HG03135 (cell line): ENCODE data around the gene WRAP53.

Experiments
- ATAC-seq: cut with Tn5 transposase; IDR thresholded peaks from one replicate; pipeline ENCODE4 v1.9.1; 2021; ENCODE audit warnings: mild to moderate bottlenecking, moderate library complexity; ENCODE audit not compliant: unreplicated experiment

WRAP53 gene

DNA sequence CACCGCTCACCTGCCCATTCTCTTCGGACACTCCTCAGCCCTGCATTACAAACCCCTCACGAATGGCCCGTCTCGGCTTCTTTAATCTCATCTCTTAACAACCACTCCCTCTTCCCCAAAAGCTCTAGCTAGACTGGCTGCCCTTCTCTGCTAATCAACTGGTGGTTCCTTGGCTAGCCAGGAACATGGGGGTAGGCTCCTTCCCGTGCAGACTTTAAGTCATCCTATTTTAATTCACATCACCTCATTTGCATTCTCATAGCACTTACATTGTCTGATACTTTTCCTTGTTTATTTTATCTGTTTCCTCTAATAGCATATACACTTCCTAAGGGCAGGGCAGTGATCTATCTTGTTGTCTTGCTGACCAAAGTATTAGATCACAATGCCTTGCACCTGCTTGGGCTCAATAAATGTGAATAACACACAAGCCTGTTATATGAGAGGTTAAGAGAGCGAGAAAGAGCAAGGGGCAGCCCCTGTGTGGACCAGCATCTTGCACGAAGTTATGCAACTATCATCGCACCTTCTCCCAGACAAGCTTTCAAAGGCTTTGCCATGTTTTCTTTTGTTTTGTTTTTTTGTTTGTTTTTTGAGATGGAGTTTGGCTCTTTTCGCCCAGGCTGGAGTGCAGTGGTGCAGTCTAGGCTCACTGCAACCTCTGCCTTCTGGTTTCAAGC, 10.7 kb upstream of the WRAP53 start:
- ATAC-seq = no peak

- no peak for ATAC-seq
Measured at GRCh38 chr17:7684851-7685532, 3.3 kb upstream of the WRAP53 start.

DNA sequence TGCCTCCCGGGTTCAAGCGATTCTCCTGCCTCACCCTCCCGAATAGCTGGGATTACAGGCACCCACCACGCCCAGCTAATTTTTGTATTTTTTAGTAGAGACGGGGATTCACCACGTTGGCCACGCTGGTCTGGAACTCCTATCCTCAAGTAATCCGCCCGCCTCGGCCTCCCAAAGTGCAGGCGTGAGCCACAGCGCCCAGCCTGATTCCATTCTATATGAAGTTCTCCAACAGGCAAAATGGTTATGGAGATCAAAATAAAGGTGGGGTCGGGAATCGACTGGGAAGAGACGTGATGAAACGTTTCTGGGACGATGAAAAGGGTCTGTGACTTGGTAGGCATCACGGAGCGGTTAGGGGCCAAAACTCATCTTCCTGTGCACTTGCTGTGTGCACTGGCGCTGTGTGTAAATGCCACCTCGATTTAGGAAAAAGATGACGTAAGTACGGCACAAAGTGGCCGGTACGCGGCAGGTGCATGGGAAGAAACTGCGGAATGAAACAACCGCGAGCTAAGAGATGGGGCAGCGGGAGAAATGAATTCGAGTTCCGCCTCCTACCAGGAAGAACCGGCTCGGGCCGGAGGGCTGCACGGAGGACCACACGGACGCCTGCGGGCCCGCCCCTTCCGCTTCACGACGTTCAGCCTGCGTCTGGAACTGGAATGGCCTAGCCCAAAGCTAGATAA, 2.6 kb upstream of the WRAP53 start:
- peak; percentile 48 for ATAC-seq

GRCh38 chr17:7686222-7687071, 1.8 kb upstream of the WRAP53 start:
- ATAC-seq = peak; percentile 39

DNA sequence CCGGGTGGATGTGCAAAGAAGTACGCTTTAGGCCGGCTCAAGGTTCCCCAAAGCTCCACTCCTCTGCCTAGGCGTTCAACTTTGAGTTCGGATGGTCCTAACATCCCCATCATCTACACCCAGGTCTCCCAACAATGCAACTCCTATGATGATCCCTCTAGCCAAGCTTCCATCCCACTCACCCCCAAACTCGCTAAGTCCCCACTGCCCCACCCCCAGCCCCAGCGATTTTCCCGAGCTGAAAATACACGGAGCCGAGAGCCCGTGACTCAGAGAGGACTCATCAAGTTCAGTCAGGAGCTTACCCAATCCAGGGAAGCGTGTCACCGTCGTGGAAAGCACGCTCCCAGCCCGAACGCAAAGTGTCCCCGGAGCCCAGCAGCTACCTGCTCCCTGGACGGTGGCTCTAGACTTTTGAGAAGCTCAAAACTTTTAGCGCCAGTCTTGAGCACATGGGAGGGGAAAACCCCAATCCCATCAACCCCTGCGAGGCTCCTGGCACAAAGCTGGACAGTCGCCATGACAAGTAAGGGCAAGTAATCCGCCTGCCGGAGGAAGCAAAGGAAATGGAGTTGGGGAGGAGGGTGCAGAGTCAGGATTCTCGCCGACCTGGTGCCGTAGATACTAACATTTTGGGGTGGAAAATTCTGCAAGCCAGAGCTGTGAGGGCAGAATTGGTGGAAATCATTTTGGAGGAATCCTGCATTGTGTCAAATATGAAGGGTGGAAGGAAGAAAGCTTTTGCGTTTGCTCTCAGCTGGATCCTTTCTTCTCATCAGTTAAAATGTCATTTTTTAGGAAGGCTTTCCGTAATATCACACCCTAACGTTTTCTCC, 987 bp upstream of the WRAP53 start, which contains the start of gene TP53:
Gene TP53, minus strand, starts transcription at position 419 of the 836 bp plus-strand sequence. CDS start 10,896 bp downstream, outside the sequence.
- ATAC-seq = peak; percentile 36

DNA sequence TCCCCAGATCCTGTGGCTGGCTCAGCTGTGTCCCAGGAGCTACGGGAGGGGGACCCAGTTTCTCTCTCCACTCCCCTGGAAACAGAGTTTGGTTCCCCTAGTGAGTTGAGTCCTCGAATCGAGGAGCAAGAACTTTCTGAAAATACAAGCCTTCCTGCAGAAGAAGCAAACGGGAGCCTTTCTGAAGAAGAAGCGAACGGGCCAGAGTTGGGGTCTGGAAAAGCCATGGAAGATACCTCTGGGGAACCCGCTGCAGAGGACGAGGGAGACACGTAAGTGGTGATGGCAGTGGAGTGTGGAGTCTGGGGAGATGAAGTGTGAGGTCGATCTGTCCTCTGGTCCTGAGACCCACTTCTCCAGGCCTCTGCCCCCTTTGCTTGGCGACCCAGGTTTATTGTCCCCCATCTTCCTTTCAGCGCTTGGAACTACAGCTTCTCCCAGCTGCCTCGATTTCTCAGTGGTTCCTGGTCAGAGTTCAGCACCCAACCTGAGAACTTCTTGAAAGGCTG, 585 bp downstream of the WRAP53 start:
- ATAC-seq = no peak

- ATAC-seq = no peak
Measured at GRCh38 chr17:7695586-7695985, 7.3 kb downstream of the WRAP53 start.

DNA sequence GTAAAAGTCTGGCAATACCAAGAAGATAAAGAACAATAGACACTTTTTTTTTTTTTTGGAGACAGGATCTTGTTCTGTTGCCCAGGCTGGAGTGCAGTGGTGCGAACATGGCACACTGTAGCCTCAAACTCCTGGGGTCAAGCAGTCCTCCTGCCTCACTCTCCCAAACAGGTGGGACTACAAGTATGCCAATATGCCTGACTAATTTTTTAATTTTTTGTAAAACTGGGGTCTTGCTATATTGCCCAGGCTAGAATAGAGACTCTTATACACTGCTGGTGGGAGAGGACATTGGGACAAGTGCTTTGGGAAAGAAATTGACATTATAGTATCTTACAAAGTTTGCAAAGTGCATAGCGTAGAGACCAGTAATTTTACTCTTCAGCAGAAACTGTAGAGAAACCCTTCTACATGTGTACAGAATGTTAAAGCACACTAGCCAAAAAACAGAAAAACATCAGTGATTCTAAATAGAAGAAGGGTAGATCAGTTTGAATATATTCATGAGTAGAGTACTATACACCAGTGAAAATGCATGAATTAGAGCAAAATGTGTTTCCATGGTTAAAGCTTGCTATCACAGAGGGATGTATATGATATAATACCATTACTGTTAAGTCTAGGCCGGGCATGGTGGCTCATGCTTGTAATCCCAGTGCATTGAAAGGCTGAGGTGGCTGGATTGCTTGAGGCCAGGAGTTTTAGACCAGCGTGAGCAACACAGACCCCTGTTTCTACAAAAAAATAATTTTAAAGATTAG, 9.7 kb downstream of the WRAP53 start:
- no peak for ATAC-seq

GRCh38 chr17:7700510-7700909, 12.2 kb downstream of the WRAP53 start:
- no peak for ATAC-seq

DNA sequence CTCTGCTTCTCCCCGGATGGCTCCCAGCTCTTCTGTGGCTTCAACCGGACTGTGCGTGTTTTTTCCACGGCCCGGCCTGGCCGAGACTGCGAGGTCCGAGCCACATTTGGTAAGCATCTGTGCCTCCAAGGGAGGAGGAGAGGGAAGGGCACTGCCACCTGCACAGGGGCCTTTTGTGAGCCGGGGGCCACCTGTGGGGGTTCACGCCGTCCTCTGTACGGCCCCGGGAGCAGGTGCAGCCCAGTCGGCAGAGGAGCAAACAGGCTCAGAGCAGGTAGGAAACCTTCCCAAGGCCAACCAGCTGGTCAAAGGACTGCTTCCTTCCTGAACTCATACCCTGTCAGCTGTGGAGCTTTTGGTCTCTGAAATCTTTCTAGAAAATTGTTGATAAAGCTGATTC, 13.4 kb downstream of the WRAP53 start:
- no peak for ATAC-seq

- ATAC-seq = no peak
Measured at GRCh38 chr17:7702776-7703175, 14.5 kb downstream of the WRAP53 start.

- no peak for ATAC-seq
Measured at GRCh38 chr17:7703584-7704479, 15.6 kb downstream of the WRAP53 start.

- no peak for ATAC-seq
Measured at GRCh38 chr17:7704601-7705268, 16.5 kb downstream of the WRAP53 start, which contains the start of gene EFNB3. TSS of gene EFNB3 (plus strand) at chr17:7705202. CDS start at chr17:7705599, 397 bp downstream.

- ATAC-seq = no peak
Measured at GRCh38 chr17:7705269-7706255, 17.3 kb downstream of the WRAP53 start.

DNA sequence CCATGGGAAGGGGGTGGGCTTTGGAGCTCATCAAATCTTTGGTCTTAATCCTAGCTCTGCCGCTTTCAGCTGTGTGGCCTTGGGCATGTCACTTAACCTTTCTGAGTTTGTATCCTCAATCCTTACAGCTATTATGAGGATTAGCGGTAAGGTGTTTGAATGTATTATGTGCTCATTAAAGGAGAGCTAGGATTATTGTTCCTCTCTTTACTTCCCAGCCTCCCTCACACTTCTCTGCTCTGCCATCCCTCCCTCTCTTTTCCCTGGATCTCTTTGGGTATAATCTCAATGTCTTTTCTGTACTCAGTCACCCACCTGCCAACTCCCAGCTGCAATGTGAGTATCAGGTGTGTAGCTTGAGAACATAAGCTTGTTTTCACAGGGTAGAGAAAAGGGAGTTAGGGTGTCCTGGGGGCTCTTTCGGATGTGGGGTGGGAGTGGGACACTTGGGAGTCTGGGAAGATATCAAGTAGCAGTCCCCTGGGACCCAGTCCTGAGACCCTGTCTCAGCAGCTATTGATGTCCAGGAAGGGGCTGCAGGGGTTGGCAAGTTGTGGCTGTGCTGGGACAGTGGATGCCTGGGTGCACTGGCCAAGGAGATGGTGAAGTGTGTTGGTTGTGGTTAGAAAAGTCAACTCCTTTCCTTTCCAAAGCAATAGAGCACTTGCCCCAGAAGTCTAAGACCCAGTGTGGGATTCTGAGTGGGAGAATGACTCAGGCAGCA, 18.5 kb downstream of the WRAP53 start:
- no peak for ATAC-seq

DNA sequence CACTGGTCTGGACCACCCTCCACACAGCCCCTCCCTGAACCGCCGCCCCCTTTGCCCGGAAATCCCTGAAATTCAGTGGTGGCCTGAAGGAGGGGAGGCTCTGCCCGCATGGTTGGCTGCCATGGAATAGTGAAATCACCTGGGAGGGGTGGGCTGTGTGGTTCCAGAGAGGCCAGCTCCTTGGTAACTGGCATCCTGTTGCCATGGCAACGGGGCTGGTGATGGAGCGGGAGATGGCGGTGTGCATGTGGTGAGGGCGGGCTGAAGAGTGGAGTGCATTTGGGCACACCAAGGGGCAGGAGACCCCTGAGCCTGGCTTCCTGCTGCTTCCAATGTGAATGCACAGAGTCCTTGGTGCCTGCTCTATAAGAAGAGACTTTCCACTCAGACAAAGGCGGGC, 19.2 kb downstream of the WRAP53 start:
- ATAC-seq = no peak
